Effector CD8-positive, alpha-beta T cell (primary cell): ENCODE measurements around the gene KIF26B.
"Not testable (repeated sequence)": the region's sequence is repeated elsewhere in the genome, so short reads cannot be mapped to it uniquely, and the experiment has no call there.

Experiments
- DNase-seq: peaks from one replicate; lab custom pipeline; 2025; lab: John Stamatoyannopoulos, UW

Gene KIF26B

GRCh38 chr1:245700631-245701030 lies 545.8 kb downstream of the KIF26B start:
- no peak for DNase-seq

GRCh38 chr1:245701631-245702030 lies 546.8 kb downstream of the KIF26B start:
- no peak for DNase-seq

- DNase-seq: no peak
Observed at GRCh38 chr1:245702346-245702745, 547.6 kb downstream of the KIF26B start.

- no peak for DNase-seq
Observed at GRCh38 chr1:245704341-245704740, 549.6 kb downstream of the KIF26B start.

- DNase-seq: no peak
Observed at GRCh38 chr1:245704765-245705164, 550.0 kb downstream of the KIF26B start.

GRCh38 chr1:245707941-245708340 lies 553.2 kb downstream of the KIF26B start:
- DNase-seq: no peak

GRCh38 chr1:245710961-245711903 lies 556.4 kb downstream of the KIF26B start:
- no peak for DNase-seq

GRCh38 chr1:245714027-245714426 lies 559.2 kb downstream of the KIF26B start:
- DNase-seq: not testable (repeated sequence)

- no peak for DNase-seq
Observed at GRCh38 chr1:245715291-245715701, 560.5 kb downstream of the KIF26B start.

- no peak for DNase-seq
Observed at GRCh38 chr1:245715970-245716369, 561.2 kb downstream of the KIF26B start.

GRCh38 chr1:245716561-245716960 lies 561.8 kb downstream of the KIF26B start:
- no peak for DNase-seq

GRCh38 chr1:245717611-245718010 lies 562.8 kb downstream of the KIF26B start:
- DNase-seq: no peak

GRCh38 chr1:245718123-245718522 lies 563.3 kb downstream of the KIF26B start:
- DNase-seq: no peak

GRCh38 chr1:245718951-245719350 lies 564.2 kb downstream of the KIF26B start:
- no peak for DNase-seq

- DNase-seq: no peak
Observed at GRCh38 chr1:245721488-245721887, 566.7 kb downstream of the KIF26B start.

GRCh38 chr1:245728035-245728434 lies 573.2 kb downstream of the KIF26B start:
- DNase-seq: not testable (repeated sequence)

GRCh38 chr1:245730801-245731200 lies 576.0 kb downstream of the KIF26B start:
- DNase-seq: no peak

GRCh38 chr1:245740336-245740735 lies 585.6 kb downstream of the KIF26B start:
- DNase-seq: not testable (repeated sequence)

GRCh38 chr1:245742896-245743295 lies 588.1 kb downstream of the KIF26B start:
- DNase-seq: no peak

- DNase-seq: no peak
Observed at GRCh38 chr1:245748240-245748639, 593.5 kb downstream of the KIF26B start.

- DNase-seq: no peak
Observed at GRCh38 chr1:245748646-245749045, 593.9 kb downstream of the KIF26B start.

- DNase-seq: no peak
Observed at GRCh38 chr1:245749053-245749452, 594.3 kb downstream of the KIF26B start.

- no peak for DNase-seq
Observed at GRCh38 chr1:245750261-245750660, 595.5 kb downstream of the KIF26B start.

- no peak for DNase-seq
Observed at GRCh38 chr1:245751116-245751515, 596.3 kb downstream of the KIF26B start.
